ENCODE data around the gene RSU1.

RSU1 gene

GRCh38 chr10:16816171-16816570 lies 1.1 kb downstream of the RSU1 start:
- H3K4me3 ChIP-seq (ENCODE audit: control insufficient read depth, low read depth, low read length) = peak overlapping the region; percentile 97
- DNase-seq (ENCODE audit: low read depth) = no peak

DNA sequence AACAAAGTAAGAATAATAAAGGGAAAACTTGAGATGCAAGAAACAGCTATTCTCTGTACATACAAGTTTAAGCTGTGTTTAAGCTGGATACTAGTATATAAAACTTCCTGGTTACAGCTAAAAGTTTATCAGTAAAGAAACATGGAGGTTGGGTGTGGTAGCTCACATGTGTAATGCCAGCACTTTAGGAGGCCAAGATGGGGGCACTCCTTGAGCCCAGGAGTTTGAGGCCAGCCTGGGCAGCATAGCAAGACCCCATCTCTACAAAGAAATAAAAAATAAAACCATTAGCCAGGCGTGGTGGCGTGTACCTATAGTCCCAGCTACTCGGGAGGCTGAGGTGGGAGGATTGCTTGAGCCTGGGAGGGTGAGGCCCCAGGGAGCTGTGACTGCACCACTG lies 3.2 kb downstream of the RSU1 start:
- TF ChIP-seq, protein P1, sequence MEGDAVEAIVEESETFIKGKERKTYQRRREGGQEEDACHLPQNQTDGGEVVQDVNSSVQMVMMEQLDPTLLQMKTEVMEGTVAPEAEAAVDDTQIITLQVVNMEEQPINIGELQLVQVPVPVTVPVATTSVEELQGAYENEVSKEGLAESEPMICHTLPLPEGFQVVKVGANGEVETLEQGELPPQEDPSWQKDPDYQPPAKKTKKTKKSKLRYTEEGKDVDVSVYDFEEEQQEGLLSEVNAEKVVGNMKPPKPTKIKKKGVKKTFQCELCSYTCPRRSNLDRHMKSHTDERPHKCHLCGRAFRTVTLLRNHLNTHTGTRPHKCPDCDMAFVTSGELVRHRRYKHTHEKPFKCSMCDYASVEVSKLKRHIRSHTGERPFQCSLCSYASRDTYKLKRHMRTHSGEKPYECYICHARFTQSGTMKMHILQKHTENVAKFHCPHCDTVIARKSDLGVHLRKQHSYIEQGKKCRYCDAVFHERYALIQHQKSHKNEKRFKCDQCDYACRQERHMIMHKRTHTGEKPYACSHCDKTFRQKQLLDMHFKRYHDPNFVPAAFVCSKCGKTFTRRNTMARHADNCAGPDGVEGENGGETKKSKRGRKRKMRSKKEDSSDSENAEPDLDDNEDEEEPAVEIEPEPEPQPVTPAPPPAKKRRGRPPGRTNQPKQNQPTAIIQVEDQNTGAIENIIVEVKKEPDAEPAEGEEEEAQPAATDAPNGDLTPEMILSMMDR (IDR thresholded peaks at IDR 0.05; ENCODE audit: control insufficient read depth, insufficient read depth, low read depth, low read length, missing control alignments) = no peak
- no peak for DNase-seq (ENCODE audit: low read depth)

More at GRCh38 chr10:16816171-16816570, 1.1 kb downstream of the RSU1 start:
- TF ChIP-seq, protein P1 (IDR thresholded peaks at IDR 0.05; ENCODE audit: control insufficient read depth, insufficient read depth, low read depth, low read length, missing control alignments) = no peak

GRCh38 chr10:16812676-16813075 lies 4.5 kb downstream of the RSU1 start:
- H3K4me3 ChIP-seq (ENCODE audit: control insufficient read depth, low read depth, low read length) = no peak overlapping the region
- TF ChIP-seq, protein P1 (IDR thresholded peaks at IDR 0.05; ENCODE audit: control insufficient read depth, insufficient read depth, low read depth, low read length, missing control alignments) = no peak
- DNase-seq (ENCODE audit: low read depth) = no peak

More for the DNA sequence above, 3.2 kb downstream of the RSU1 start:
- H3K4me3 ChIP-seq (ENCODE audit: control insufficient read depth, low read depth, low read length) = no peak overlapping the region

DNA sequence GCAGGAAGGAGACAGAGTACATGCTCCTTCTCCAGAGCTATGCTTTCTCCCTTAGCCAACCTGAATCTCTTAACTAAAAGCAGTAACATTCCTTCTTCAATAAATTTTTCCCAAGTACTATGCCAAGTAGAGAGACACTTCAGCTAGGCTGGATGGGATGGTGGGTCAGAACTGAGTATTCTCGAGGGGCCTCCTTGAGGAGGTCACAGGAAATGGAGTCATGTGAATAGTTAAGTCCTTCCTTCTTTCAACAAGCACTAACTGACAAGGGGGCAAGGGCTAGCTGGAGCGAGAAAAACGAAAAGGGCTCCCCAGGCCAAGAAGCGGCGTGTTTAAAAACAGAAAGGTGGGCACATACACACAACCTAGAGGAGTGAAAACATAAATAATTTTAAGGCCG lies 5.5 kb downstream of the RSU1 start:
- H3K4me3 ChIP-seq (ENCODE audit: control insufficient read depth, low read depth, low read length) = no peak overlapping the region
- TF ChIP-seq, protein P1 (IDR thresholded peaks at IDR 0.05; ENCODE audit: control insufficient read depth, insufficient read depth, low read depth, low read length, missing control alignments) = no peak
- no peak for DNase-seq (ENCODE audit: low read depth)

DNA sequence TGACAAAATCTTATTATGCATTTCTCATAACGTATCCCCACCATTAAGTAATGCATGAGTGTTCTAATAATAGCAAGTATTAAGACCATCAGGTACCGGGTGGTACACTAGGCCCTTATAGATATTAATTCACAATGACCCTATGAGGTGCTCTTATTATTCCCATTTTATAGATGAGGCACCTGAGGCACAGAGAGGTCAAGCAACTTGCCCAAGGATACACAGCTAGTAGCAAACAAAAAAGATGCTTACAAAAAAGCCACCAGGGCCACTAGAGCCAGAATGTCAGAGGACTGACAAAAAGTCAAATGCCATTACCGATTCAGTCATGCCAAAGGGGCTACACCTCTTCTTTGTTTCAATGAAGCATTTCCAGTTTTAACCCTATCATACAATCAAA lies 5.9 kb downstream of the RSU1 start:
- no peak overlapping the region for H3K4me3 ChIP-seq (ENCODE audit: control insufficient read depth, low read depth, low read length)
- TF ChIP-seq, protein P1 (IDR thresholded peaks at IDR 0.05; ENCODE audit: control insufficient read depth, insufficient read depth, low read depth, low read length, missing control alignments) = no peak
- DNase-seq (ENCODE audit: low read depth) = no peak

- no peak for DNase-seq (ENCODE audit: low read depth)
- TF ChIP-seq, protein P1 (IDR thresholded peaks at IDR 0.05; ENCODE audit: control insufficient read depth, insufficient read depth, low read depth, low read length, missing control alignments) = peak; percentile 73
- H3K4me3 ChIP-seq (ENCODE audit: control insufficient read depth, low read depth, low read length) = no peak overlapping the region
These were observed 8.0 kb downstream of the RSU1 start for GRCh38 chr10:16809074-16809718.
